ENCODE measurements around the gene COG7. TPM values are rescaled to one million over a fixed set of nuclear protein-coding genes. Genes with fewer than 3 reads are reported as not detected.
A peak's percentile ranks its signal among the peaks of the same experiment; 100 is the strongest.

The COG7 gene
- total RNA-seq, 2 donors from 2014 or later = 19.5 to 43.5 TPM

DNA sequence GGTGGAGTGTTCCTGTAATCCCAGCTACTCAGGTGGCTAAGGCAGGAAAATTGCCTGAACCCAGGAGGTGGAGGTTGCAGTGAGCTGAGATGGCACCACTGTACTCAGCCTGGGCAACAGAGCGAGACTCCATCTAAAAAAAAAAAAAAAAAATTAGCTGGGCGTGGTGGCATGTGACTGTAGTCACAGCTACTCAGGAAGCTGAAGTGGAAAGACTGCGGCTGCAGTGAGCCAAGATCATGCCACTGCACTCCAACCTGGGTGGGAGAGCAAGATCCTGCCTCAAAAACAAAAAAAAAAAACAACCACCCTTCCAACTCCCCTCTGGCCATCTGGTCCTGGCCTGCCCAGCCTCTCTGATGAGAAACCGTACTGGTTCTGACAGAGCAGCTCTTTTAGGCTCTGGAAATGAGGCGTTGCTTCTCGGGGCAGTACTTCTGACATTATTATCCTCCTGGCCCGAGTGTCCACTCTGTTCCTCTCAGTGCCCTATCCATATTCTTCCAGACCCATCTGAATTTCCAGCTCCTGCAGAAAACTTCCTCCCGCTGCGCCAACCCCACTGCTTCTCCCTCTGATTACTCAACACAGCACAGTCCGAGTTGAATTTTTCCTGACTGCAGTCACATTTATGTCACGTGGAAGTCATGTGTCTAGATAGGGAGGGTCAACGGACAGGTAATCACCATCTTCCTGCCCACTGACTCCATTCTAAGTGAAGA, 44.0 kb upstream of the COG7 start:
- peaks cover 67% of the 10 kb centered on the region for H3K4me1 ChIP-seq
- intact Hi-C loops (cut with DNase I) = no loop called here

DNA sequence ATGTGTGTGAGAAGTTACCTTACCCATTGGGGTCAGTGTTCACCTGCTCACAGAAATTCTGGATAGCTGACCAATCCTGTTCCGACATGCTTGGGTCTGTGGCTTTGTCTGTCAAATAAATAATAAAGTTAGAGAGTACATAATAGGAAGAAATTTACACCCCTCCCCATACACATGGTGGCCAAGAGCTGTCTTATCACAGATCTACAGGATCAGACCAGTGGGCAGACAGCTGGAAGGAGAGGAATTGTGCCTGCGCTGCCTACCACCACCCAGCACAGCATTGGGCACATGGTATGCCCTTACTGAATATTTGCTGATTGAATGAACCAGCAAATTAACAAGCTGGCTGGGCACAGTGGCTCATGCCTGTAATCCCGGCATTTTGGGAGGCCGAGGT, 42.7 kb upstream of the COG7 start:
- Histone ChIP-seq H3K4me1 (peaks cover 54% of the 10 kb centered on the region), H3K36me3 (replicated peaks in 1 of 2; ENCODE audit: insufficient read depth in 1 of 2, low read depth in 2 of 2) (peaks cover 11 to 23% of the 10 kb centered on the region in 2 donors)
- intact Hi-C loops (cut with DNase I) = no loop called here

More for the DNA sequence above, 44.0 kb upstream of the COG7 start:
- Histone ChIP-seq H3K27ac (peak overlapping the region; percentile 62 to 92 (median 71)), H3K36me3 (replicated peaks in 1 of 2; ENCODE audit: insufficient read depth in 1 of 2, low read depth in 2 of 2) (peaks cover 11 to 23% of the 10 kb centered on the region in 2 donors), H3K4me3 (no peak overlapping the region), H3K9me3 (no peaks in the 10 kb centered on the region), H3K27me3 (no peaks in the 10 kb centered on the region)
- peak; percentile 57 to 72 (median 64) for DNase-seq
- 11 to 13% methylated on average over 12 of the region's 12 CpGs for whole genome bisulfite sequencing, 2 donors
- peak; percentile 73 for ATAC-seq
- TF ChIP-seq POLR2A (IDR thresholded peaks at IDR 0.05) = peak in 2 of 3 donors; percentile 57 to 64
- TF ChIP-seq, protein P1, sequence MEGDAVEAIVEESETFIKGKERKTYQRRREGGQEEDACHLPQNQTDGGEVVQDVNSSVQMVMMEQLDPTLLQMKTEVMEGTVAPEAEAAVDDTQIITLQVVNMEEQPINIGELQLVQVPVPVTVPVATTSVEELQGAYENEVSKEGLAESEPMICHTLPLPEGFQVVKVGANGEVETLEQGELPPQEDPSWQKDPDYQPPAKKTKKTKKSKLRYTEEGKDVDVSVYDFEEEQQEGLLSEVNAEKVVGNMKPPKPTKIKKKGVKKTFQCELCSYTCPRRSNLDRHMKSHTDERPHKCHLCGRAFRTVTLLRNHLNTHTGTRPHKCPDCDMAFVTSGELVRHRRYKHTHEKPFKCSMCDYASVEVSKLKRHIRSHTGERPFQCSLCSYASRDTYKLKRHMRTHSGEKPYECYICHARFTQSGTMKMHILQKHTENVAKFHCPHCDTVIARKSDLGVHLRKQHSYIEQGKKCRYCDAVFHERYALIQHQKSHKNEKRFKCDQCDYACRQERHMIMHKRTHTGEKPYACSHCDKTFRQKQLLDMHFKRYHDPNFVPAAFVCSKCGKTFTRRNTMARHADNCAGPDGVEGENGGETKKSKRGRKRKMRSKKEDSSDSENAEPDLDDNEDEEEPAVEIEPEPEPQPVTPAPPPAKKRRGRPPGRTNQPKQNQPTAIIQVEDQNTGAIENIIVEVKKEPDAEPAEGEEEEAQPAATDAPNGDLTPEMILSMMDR (IDR thresholded peaks at IDR 0.05) = no peak

DNA sequence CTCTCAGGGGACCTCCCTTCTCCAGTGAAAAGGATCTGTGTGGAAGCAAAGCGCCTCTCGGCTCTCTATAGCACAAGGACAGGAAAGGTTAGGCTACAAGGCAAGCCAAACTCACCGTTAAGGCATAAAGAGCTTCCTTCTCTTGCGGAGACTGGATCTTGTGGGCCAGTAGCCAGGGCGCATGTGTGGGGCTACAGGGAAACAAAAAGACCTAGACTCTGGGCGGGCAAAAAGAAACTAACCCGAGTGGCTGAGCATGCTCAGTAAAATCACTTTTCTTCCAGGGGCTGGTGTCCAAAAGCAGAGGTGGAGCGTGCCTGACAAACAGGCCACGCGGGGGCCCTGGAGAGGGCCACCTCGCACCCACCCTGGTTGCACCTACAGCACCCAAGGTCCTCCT, 41.2 kb upstream of the COG7 start:
- Histone ChIP-seq H3K36me3 (replicated peaks in 1 of 2; ENCODE audit: insufficient read depth in 1 of 2, low read depth in 2 of 2) (peaks cover 11 to 28% of the 10 kb centered on the region in 2 donors), H3K9me3 (no peaks in the 10 kb centered on the region), H3K4me3 (no peak overlapping the region), H3K27me3 (no peaks in the 10 kb centered on the region), H3K27ac (no peak overlapping the region), H3K4me1 (peaks cover 39% of the 10 kb centered on the region)
- TF ChIP-seq POLR2A (IDR thresholded peaks at IDR 0.05) = no peak
- TF ChIP-seq, protein P1 (IDR thresholded peaks at IDR 0.05) = no peak
- ATAC-seq (no peak), DNase-seq (no peak)
- WGBS, 2 donors = 91 to 93% methylated on average over 11 of the region's 11 CpGs
- intact Hi-C loops (cut with DNase I) = no loop called here

More for the DNA sequence above, 42.7 kb upstream of the COG7 start:
- ATAC-seq (no peak), DNase-seq (no peak)
- H3K9me3 ChIP-seq = no peaks in the 10 kb centered on the region
- no peaks in the 10 kb centered on the region for H3K27me3 ChIP-seq
- no peak for TF ChIP-seq POLR2A (IDR thresholded peaks at IDR 0.05)
- TF ChIP-seq, protein P1 (IDR thresholded peaks at IDR 0.05) = no peak
- H3K27ac ChIP-seq = peak overlapping the region in 2 of 4 donors; percentile 45 to 92
- WGBS, 2 donors = 88 to 100% methylated on average over 4 of the region's 4 CpGs
- no peak overlapping the region for H3K4me3 ChIP-seq

DNA sequence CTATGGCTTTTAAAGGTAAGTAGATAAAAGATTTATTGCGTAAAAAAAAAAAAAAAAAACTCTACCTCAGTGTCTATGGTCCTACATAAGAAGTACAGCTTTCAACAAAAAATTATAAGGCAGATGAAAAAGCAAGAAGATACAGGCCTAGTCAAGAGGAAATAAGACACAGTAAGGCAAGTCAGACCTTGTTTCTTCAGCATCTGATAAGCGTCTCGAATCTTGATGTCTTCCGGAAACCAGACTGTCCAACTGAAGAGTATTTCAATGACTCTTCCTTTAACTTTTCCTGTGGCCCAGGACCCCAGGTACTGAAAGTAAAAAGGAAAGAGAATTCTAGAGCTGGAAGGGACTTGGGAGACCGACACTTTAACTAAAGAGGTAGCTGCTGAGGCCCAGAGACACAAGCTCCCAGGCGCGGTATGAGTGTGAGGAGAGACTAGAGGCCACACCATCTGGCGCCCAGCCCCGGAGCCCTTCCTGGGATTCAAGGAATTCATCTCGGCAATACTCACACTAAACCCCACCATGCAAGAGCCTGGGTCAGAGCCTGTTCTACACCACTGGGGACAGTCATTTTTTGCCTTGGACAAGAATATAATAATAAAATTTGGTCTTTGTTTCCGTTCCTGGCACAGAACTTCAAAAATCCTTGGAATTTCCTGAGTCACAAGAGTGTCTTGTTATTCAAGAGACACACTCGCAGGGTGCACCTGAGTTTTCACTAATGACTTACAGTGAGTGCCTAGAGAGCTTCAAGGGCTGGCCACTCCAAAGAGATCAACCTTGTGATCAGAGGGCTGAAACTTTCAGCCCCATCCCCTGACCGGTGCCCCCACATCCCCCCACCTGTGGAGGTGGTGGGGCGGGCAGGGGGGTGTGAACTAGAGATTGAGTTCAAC, 38.8 kb upstream of the COG7 start:
- TF ChIP-seq POLR2A (IDR thresholded peaks at IDR 0.05) = no peak
- TF ChIP-seq, protein P1 (IDR thresholded peaks at IDR 0.05) = no peak
- Histone ChIP-seq H3K27ac (no peak overlapping the region), H3K9me3 (no peaks in the 10 kb centered on the region), H3K27me3 (no peaks in the 10 kb centered on the region), H3K4me3 (no peak overlapping the region), H3K36me3 (replicated peaks in 1 of 2; ENCODE audit: insufficient read depth in 1 of 2, low read depth in 2 of 2) (peaks cover 21 to 45% of the 10 kb centered on the region in 2 donors), H3K4me1 (peaks cover 15% of the 10 kb centered on the region)
- 79 to 85% methylated on average over 14 of the region's 14 CpGs for WGBS, 2 donors
- DNase-seq (no peak), ATAC-seq (no peak)
- intact Hi-C loops (cut with DNase I) = no loop called here

Data from body of pancreas (tissue), 4 donors.